GM12878 (cell line): ENCODE measurements around the gene IRF2BPL. TPM values are rescaled to one million over a fixed set of nuclear protein-coding genes. Genes with fewer than 3 reads are reported as not detected.
A peak's percentile ranks its signal among the peaks of the same experiment; 100 is the strongest.

Source experiments
- ATF2 ChIP-seq: IDR thresholded peaks from 2 replicates; pipeline ENCODE4 v1.6.1; 2012; ENCODE audit warnings: low read length, inconsistent platforms
- BCLAF1 ChIP-seq: fragments of 450-650 bp; IDR thresholded peaks from 2 replicates; pipeline ENCODE4 v1.6.1; 2017; ENCODE audit warnings: antibody characterized with exemption, mild to moderate bottlenecking, moderate library complexity
- CREB1 ChIP-seq: IDR thresholded peaks from 2 replicates; pipeline ENCODE4 v1.6.1; 2012; ENCODE audit warnings: low read depth, mild to moderate bottlenecking, inconsistent platforms
- E4F1 ChIP-seq: fragments of 450-650 bp; IDR thresholded peaks from 2 replicates; pipeline ENCODE4 v1.6.1; 2018; ENCODE audit warnings: borderline replicate concordance, mild to moderate bottlenecking; ENCODE audit not compliant: partially characterized antibody
- EED ChIP-seq: sonication (generic); IDR thresholded peaks from 2 replicates; pipeline ENCODE4 v1.6.1; 2016; ENCODE audit warnings: antibody characterized with exemption, low read depth
- GABPA ChIP-seq: IDR thresholded peaks from 2 replicates; pipeline ENCODE4 v1.6.1; 2014; ENCODE audit warnings: antibody characterized with exemption, low read depth, mild to moderate bottlenecking, inconsistent platforms
- IKZF2 ChIP-seq, 2 experiments: fragments of 450-650 bp; IDR thresholded peaks; 2 replicates each; pipeline ENCODE4 v1.6.1; 2017; ENCODE audit warnings: mild to moderate bottlenecking in 2 of 2, moderate library complexity in 2 of 2
- JUNB ChIP-seq: IDR thresholded peaks from 2 replicates; pipeline ENCODE4 v1.6.1; 2016; ENCODE audit warnings: antibody characterized with exemption, mild to moderate bottlenecking
- KAT2A ChIP-seq: conservative IDR thresholded peaks from 2 replicates; pipeline ENCODE4 v1.6.1; 2011; ENCODE audit warnings: low read depth, low read length; ENCODE audit not compliant: control insufficient read depth
- MLLT1 ChIP-seq: fragments of 450-650 bp; IDR thresholded peaks from 2 replicates; pipeline ENCODE4 v1.6.1; 2016; ENCODE audit warnings: mild to moderate bottlenecking
- RAD21 ChIP-seq: IDR thresholded peaks from 2 replicates; pipeline ENCODE4 v1.6.1; 2011; ENCODE audit warnings: mild to moderate bottlenecking, low read depth, low read length, moderate library complexity; ENCODE audit not compliant: insufficient read depth
- RCOR1 ChIP-seq: conservative IDR thresholded peaks from 2 replicates; pipeline ENCODE4 v1.6.1; 2012; ENCODE audit warnings: low read depth, low read length, improper control_type of control experiment
- RELA ChIP-seq: fragments of 450-650 bp; IDR thresholded peaks from 2 replicates; pipeline ENCODE4 v1.8.0; 2014; ENCODE audit warnings: borderline replicate concordance; ENCODE audit not compliant: partially characterized antibody
- SMAD1 ChIP-seq: fragments of 450-650 bp; IDR thresholded peaks from 2 replicates; pipeline ENCODE4 v1.6.1; 2018; ENCODE audit warnings: mild to moderate bottlenecking, low read depth; ENCODE audit not compliant: partially characterized antibody
- TARDBP ChIP-seq: IDR thresholded peaks from 2 replicates; pipeline ENCODE4 v1.6.1; 2016; ENCODE audit warnings: borderline replicate concordance
- TCF12 ChIP-seq: IDR thresholded peaks from 2 replicates; pipeline ENCODE4 v1.6.1; 2011; ENCODE audit warnings: low read depth, mild to moderate bottlenecking, low read length
- YY1 ChIP-seq: IDR thresholded peaks from 2 replicates; pipeline ENCODE4 v1.6.1; 2011; ENCODE audit warnings: low read depth, mild to moderate bottlenecking, low read length
- ZNF207 ChIP-seq: fragments of 450-650 bp; IDR thresholded peaks from 2 replicates; pipeline ENCODE4 v1.6.1; 2014; ENCODE audit warnings: antibody characterized with exemption, mild to moderate bottlenecking, borderline replicate concordance
- ZNF217 ChIP-seq: fragments of 450-650 bp; IDR thresholded peaks from 2 replicates; pipeline ENCODE4 v1.6.1; 2017; ENCODE audit warnings: antibody characterized with exemption, mild to moderate bottlenecking
- ZNF24 ChIP-seq: fragments of 450-650 bp; IDR thresholded peaks from 2 replicates; pipeline ENCODE4 v1.6.1; 2017; ENCODE audit warnings: antibody characterized with exemption, mild to moderate bottlenecking
- ZNF274 ChIP-seq: IDR thresholded peaks from one replicate; pipeline ENCODE4 v1.8.0; 2011; ENCODE audit not compliant: insufficient read length, insufficient read depth
- ZNF384 ChIP-seq: IDR thresholded peaks from 2 replicates; pipeline ENCODE4 v1.6.1; 2012; ENCODE audit warnings: low read depth, mild to moderate bottlenecking, low read length, improper control_type of control experiment, borderline replicate concordance
- polyA plus RNA-seq, 11 experiments: library from polyadenylated mRNA; depleted of rRNA in 4 of 11; unstranded in 6 of 11; stranded (reverse) in 5 of 11; fragments of >200 nt; fragmentation: Nextera tagmentation in 4 of 11; fragmentation: Illumina TruSeq in 1 of 11; extraction: Ambion mirVana in 4 of 11; extraction: Trizol in 1 of 11; gene quantifications; 1 replicate in 1 of 11; 2 replicates in 10 of 11; pipeline versions ENCODE4 v1.2.1 to v1.2.3, GENCODE V29; 2011 to 2016; ENCODE audit warnings: inconsistent platforms in 2 of 11, missing spikeins in 2 of 11, low read depth in 1 of 11
- total RNA-seq, 4 experiments: library from RNA; depleted of rRNA in 3 of 4; stranded (reverse); fragments of >200 nt in 3 of 4; fragmentation: Illumina TruSeq in 1 of 4; extraction: Trizol in 1 of 4; gene quantifications; 2 replicates each; pipeline versions ENCODE4 v1.2.1 to v1.2.3, GENCODE V29; 2013 to 2021

IRF2BPL gene
- total and polyA plus RNA-seq, 10 of the 15 experiments (the other 5 are each of a cell fraction or from before 2014, with no cell fraction given): 1.2 to 34.5 (median 3.1) TPM

GRCh38 chr14:77027538-77028383 is 747 bp downstream of the IRF2BPL start (continued):
- TF ChIP-seq ATF2 (no peak), ZNF384 (no peak), EED (peak; percentile 33; the same call in 1 of the 2 replicates), RELA (no peak), TARDBP (0 out of 2 replicates have a peak, but pooled peaks have one; percentile 37), RAD21 (peak; percentile 36), JUNB (no peak), RCOR1 (no peak), CREB1 (0 out of 2 replicates have a peak, but pooled peaks have one; percentile 7), IKZF2 (IDR thresholded peaks at IDR 0.05) (peak in 1 of 2 experiments; percentile 28; a peak in 1 of 4 replicates), E4F1 (peak; percentile 15), KAT2A (no peak), SMAD1 (no peak), ZNF274 (no peak), ZNF217 (no peak), BCLAF1 (no peak), GABPA (no peak), ZNF207 (0 out of 2 replicates have a peak, but pooled peaks have one; percentile 36), TCF12 (0 out of 2 replicates have a peak, but pooled peaks have one; percentile 3), YY1 (no peak), ZNF24 (no peak), MLLT1 (peak; percentile 89; the same call in 1 of the 2 replicates)
